HL-60/S4 treated with phorbol 12-myristate 13-acetate at 8.2 ng/mL for 4 days and 3 days (cell line): ENCODE results near the gene GTPBP3.

Experiments used
- in situ Hi-C: fragments of 300-500 bp; cut with MboI; formaldehyde crosslinking; loops from 2 replicates; pipeline ENCODE4 v1.15.0; 2022; ENCODE audit warnings: low sequenced_read_pairs

GTPBP3 gene

DNA sequence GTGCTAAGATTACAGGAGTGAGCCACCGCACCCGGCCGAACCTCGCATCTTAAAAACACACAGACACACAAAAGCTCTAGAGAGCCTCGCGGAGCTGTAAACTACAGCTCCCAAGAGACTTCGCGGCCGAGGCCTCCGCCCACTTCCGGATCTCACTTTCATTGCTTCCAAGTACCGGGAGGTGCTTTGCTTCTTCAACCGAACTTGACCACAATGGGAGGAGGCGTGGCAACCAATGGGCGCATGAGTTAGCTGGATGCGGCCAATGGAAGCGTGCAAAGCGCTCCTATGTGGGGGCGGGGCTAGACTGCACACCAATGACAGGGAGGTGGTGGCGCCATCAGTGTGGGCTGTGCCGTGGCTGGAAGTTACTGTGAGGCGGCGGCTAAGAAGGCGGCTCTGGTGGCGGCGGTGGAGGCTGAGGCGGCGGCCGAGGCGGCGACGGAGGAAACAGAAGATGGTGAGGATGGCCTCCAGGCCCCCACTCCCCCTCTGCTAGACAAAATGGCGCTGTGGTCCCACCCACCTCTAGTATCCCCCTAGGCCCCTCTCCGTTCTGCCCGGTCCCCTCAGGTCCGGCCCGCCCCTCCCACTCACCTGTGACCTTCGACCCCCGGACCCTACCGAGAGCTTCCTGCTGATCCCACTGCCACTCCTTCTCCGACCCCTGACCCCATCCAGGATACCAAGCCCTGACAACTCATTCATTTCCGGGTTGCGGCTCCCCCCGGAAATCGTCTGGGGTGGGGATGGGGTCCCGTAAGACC, 28.0 kb upstream of the GTPBP3 start, which contains the start of gene DDA1:
TSS of gene DDA1 (plus strand) at position 366 of the 767 bp plus-strand sequence. CDS start at position 458, 92 bp downstream.
- in situ Hi-C loops = no loop called here

DNA sequence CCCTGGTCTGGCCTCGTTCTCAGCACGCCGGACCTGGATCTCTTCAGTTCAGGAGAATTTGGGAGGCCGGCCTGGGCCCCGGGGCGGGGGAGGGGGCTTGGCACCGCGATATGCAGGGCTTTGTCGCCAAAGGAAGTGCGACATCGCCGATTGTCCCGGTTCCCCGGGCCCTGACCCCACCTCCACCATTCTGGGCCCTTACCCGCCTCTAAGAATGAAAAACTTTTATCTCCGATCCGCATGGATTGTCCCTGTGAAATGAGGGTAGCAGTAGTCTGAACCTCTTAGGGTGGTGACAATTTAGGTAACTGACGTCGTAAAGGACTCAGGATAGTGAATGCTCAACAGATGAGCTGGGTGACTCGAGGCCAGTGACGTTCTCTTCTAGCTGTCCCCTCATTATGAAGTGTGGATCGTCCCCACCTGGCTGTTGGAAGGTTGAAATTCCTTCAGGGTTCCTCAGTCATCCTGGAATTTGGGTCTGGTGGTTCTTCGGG, 27.3 kb upstream of the GTPBP3 start:
- in situ Hi-C loops = no loop called here

DNA sequence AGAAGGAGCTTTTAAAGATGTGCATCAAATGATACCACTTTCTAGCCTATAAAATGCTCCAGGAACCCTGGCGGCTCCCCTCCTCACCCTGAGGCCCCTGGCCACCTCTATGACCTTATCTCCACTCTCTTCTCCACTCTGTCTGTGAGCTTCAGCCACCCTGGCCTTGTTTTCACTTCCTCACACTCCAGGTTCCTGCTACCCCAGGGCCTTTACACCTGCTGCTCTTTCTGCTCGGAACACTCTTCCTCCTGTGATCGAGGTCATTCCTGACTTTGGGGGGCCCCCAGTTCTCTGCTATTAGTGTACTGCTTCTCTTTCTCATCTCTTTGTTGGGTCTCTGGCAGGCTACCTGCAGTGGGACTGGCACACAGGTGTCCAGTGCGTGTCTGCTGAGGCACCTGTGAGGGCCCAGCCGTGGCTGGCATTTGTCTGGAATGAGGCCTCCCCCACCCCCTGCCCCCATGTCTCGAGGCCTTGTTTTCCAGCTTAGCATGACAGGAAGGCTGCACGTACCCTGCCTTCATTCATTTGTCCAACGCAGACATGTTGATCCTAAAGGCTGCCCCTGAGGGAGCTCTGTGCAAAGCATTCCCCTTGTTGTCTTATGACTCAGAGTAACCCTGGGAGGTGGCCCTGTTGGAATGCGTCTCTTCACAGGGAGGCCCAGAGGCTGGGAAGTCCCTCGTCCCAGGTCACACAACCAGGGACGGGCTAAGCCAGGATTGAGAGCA, 25.7 kb upstream of the GTPBP3 start:
- in situ Hi-C loops = no loop called here

DNA sequence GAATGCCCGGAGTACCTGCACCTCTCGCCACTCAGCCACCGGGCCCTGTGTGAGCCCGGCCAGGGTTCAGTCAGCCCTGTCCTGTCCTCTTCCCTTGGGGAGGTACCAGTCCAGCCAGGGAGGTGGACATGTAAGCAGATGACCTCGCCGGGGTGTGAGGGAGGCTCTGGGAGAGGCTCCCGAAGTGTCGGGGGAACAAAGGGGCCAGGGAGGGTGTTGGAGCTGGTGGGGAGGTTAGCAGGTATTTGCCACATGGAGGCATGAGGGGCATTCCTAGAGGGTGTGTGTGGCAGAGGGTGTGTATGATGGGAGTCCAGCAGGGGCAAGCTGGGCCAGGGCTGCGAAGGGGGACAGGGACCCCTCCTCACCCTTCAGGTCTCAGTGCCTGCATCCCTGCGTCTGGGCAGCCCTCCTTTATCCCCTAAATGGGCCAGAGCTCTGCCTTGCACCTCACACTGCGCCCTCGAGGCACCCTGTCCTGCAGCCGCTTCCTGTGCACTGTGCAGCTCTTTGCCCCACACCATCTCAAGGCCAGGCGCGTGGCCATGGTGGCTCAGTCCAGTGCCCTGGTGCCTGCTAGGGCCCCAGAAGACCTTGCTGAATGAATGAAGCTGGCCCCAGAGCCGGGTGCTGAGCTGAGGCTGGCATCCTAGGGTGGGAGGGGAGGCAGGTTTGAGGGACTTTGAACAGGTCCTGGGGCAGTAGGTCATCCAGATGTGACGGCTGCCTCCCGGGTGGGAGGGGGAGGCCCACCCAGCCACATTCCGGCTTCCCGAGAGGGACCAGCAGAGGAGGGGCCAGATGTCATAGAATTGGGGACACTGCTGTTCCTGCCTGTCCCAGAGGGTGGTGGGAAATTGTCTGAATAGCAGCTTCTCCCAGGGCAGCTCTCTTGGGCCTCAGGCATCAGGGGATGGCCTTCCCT, 24.9 kb upstream of the GTPBP3 start:
- in situ Hi-C loops = no loop called here

DNA sequence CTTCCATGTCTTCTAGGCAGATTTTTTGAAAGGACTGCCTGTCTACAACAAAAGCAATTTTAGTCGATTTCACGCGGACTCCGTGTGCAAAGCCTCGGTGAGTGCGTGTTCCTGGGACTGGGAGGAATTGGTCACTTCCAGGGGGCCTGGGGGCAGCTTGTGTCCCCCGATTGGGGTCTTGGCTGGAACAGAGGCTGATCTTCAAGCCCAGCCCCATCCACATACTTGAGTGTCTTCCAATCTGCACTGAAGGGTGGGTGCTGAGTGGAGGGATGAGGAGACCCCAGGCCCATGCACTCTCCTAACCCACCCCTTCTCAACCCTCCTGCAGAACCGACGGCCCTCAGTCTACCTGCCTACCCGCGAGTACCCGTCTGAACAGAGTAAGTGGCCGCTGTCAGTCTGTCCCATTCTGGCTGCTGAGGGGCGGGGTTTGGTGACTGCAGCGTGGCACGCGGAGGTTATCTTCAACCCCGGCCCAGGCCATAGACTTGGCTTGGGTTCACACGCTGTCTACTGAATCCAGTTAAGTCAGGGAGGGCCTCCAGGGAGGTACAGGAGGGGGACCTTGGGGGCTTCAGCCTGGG, 23.3 kb upstream of the GTPBP3 start:
- in situ Hi-C loops = no loop called here

DNA sequence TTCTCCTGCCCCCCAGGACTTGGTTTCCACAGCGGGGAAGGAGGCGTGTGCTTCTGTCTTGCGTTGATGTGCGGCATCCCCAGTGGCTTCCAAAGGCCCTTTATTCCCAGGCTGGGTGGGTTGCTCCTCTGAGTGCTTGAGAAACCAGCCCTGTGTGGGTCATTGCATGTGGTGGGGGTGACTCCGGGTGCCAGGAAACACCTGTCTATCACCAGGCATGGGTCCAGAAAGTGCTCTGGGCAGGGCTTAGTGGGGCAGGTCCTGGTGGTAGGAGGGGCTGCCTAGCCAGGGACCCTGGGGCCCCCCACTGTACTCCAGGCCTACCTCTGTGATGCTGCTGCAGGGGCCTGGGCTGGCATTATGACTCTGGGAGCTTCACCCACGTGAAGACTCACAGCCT, 18.4 kb upstream of the GTPBP3 start:
- in situ Hi-C loops = no loop called here

DNA sequence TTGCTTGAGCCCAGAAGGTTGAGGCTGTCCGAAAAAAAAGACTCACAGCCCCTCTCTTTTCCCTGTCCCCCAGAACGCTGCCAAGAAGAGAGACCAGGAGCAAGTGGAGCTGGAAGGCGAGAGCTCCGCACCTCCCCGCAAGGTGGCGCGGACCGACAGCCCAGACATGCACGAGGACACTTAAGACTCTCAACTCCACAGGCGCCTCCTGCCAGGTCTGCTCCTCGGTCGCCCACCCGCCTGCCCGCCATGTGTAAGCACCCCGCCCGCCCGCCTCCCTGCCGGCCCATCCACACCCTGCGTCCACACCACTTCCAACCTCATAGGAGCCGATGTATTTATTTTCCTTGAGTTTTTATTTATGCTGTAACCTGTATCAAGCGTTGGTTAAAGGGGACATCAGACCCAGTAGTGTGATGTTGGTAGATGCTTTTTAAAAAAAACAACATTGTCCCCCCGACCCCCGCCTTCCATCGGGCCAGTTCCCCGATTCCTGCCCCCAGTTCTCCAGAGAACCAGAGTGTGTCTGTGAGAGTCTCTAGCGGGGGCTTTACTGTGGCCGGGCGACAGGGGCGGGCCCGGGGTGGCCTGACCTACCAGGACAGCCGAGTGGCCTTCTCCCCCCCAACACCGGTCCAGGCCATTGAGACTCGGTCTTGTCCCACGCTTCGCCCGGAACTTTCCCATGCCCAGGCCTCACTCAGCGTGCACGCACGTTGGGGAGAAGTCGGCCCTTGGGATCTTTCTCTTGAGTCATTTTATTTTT, 17.7 kb upstream of the GTPBP3 start:
- in situ Hi-C loops = no loop called here

DNA sequence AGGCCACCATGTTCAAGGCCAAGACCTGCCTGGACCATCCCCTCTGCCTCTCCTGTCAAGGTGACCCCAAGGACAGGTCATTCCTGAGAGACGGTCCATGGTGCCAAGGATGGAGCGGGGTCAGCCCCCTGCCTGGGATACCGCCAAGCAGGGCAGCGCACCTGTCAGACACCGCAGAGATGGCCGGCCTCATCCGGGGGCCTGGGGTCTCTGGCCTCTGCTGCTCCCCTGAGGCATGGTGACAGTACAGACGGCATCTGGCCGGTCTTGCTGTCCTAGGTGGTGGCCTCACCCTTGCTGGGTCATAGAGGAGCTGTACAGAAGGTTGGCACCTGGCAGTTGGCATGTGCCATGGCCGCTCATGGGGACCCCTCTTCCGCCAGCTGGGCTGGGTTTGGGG, 16.9 kb upstream of the GTPBP3 start:
- in situ Hi-C loops = no loop called here

DNA sequence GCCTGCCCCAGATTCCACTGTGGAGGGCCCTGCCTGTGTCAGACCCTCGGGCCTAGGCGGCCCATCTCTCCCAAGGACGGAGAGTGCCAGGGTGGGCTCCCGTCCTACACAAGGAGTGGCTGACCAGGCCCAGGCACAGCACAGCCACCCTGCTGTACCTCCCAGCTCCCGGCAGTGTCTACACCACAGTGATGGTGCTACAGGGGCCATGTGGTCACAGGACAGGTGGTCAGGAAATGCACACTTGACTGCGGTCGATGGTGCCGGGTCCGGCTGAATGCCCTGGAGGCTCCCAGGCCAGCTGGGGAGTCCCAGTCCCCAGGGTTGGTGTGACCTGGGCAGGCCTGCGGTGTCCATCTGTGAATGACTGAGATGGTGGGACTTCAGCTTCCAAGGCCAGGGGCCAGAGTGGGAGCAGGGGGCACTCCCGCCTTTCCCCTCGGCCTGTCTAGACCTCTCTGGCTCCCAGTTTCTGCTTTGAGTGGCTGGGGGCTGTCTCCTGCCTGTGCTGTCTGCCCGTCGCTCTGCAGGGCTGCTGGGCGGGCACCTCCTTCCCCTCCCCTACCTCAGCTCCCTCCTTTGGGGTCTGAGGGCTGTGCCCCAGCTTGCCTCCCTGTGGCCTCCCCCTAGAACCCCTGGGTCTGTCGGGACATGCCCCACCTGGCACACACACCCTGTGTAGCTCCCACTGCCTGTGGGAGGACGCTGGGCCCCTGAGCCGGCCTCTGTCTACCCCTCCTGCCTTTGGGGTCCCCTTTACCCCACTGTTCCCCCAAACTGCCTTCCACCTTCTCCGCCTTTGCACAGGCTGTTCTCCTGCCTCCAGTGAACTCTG, 15.5 kb upstream of the GTPBP3 start:
- in situ Hi-C loops = no loop called here

DNA sequence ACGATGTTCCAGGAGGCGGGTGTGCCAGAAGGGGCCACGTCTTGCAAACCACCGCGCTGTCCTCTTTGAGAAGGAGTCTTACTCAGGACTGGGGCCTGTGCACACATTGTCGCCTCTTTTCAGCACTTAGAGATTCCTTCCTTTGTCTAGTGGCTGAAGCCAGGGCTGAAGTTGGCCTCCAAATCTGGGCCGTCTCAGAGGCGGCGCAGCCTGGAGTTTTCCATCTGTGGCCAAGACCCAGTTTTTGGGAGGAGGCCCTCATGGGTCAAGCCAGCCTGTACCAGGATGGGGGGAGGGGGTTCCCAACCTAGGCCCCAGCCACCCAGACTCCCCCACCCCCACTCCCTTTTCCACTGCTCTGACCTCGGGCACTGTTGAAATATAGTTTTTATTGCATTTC, 14.5 kb upstream of the GTPBP3 start:
- in situ Hi-C loops = no loop called here

DNA sequence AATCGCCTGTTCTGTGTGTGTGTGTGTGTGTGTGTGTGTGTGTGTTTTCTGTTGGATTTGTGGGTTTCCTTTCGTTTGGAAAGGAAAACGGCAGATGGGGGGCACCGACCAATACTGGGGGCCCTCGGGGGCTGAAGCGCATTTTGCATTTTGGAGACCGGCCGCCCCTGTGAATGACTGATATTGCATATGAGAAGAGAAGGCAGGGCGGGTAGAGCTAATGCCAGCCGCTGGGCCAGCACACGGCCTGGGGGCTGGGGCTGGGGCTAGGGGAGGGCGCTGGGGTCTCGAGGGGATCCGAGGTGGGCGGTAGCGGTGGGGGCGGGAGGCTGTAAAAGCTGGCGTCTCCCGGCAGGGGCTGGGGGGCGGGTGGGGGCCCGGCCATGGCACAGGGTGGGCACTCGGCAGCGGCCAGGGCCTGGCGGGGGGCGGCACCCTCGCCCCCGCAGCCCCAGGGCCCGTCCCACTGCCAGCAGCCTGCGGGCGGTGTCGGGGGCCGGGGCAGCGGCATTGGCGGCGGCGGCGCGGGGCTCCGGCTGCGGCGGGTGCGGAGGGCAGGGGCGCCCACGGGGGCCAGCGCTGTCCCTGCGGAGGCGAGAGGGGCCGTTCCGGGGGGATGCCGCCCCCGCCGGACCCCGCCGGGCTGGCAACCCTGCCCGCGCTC, 13.9 kb upstream of the GTPBP3 start:
- in situ Hi-C loops = no loop called here

DNA sequence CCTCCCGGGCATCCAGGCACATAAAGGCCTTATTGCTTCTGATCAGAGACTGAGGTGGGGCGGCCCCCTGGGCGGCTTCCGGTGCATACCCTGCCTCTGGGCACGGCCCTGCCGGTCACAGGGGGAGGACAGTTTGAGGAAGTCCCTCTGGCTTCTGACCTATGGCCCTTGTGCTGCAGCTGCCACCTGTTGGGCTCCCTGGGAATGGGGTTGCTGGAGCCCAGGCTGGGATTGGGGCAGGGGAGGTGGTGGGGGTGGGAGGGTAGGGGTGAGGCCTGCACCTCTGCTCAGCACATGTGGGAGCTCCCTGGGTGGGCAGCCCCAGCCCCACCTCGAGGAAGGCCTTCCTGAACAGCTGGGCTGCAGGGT, 13.4 kb upstream of the GTPBP3 start:
- in situ Hi-C loops = no loop called here

DNA sequence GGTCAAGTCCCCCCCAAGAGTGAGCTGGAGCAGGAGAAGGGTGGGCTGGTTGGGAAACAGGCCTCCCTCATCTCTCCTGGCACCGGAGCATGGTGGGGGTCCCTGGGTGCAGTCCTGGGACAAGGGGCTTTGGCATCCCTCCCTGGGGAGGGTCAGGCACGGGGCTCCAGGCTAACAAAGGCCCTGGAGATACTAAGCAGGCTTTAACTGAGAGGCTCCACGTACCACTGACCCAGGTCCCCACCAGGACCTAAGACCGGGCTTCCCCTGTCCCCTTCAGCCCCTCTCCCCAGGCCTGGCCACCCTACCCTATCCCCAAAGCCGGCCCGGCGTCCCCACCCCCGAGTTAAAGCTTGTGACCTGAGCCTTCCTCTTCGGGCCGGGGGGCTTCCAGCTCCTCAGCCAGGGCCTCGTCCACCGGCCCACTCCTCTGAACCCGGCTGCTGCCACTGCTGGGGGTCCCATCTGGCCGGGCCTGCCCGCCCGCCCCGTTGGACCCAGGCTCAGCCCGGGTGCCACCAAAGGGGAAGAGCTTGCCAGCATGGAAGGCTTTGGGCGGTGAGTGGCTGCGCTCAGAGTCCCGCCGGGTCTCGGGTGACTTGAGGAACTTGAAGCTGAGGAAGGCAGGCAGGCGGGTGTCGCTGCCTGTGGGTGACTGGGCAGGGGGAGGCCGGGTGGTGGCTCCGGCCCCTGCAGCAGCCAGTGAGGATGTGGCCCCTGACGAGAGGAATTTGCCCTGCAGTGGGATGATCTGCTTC, 12.8 kb upstream of the GTPBP3 start:
- in situ Hi-C loops = no loop called here

DNA sequence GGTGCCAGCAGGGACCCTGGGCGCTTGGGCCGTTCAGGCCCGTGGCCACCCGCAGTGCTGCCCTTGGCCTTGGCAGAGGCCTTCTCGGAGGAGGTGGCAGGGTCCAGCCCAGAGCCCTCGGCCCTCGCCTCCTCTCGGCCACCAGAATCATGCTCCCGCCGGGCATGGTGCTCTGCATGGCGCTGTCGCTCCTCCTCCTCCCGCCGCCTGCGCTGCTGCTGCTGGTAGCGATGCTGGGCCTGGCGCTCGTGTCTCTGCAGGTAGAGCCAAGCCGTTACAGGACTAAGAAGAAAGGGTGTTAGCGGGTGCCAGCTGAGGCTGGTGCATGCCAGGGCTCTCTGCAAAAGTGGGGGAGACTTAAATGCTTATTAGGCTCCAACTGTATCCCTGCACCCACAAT, 12.2 kb upstream of the GTPBP3 start:
- in situ Hi-C loops = no loop called here

DNA sequence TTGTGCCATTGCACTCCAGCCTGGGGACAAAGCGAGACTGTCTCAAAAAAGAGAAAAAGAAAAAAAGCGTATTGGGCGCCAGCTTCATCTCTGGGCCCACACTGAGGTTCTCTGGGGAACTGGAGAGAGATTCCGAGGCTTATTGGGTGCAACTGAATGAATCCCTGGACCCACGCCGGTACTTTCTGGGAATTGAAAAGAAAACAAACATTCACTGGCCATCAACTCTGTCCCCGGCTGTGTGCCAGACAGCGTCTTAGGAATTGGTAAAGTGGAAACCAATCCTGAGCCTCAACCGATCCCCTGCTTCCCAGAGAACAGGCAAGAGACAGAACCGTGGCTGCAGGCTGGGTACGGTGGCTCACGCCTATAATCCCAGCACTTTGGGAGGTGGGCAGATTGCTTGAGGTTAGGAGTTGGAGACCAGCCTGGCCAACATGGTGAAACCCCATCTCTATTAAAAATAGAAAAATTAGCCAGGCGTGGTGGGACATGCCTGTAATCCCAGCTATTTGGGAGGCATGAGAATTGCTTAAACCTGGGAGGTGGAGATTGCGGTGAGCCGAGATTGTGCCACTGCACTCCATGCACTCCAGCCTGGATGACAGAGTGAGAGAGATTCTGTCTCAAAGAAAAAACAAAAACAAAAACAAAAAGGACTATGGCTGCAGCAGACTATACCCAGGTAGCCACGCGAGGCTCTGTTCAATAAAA, 11.3 kb upstream of the GTPBP3 start:
- in situ Hi-C loops = no loop called here

DNA sequence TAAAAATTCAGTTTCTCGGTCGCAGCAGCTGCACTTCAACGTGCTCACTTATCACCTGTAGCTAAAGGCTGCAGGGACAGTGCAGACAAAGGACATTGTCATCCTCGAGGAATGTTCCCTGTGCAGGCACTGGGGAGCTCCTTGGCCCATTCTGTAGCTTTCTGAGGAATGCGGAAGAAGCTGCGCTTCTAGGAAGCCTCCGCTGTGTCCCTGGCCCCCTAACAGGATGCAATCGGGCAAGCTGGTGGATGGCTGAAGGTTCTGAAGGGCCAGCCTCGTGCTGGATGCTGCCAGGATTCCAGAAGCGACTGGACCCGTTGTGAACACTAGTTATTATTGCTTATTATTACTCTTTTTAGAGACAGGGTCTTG, 10.8 kb upstream of the GTPBP3 start:
- in situ Hi-C loops = no loop called here

DNA sequence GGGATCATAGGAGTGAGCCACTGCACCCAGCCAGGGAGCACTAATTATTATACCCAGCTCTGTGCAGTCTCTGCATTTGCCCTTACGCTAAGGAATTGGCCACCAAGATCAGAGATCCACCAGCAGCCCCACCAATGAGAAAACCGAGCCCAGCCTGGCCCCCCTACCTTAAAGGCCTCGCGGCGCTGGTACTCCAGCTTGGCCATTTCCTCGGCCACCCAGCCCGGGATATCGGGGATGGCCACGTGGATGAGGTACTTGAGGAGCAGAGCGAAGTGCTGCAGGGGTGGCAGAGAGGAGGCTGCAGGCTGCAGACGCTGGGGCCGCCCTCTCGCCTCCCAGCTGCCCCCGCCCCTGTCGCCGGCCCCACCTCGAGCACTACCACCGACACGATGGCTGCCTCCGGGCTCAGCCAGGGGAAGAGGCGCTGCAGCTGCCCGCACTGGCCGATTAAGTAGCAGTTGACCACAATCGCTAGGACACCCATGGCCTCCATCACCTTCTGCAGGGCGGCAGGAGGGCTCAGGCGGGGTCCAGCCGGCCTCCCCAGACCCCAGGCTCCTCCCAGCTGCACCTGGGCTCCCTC, 10.2 kb upstream of the GTPBP3 start:
- in situ Hi-C loops = no loop called here
